Mesenchymal stem cell (in vitro differentiated cells and primary cell): ENCODE measurements around the gene PTTG2.
"Not testable (repeated sequence)": the region's sequence is repeated elsewhere in the genome, so short reads cannot be mapped to it uniquely, and the experiment has no call there.

Experiments
- DNase-seq: peaks from one replicate; pipeline ENCODE4 v3.0.0-alpha.2; 2013
- H2AFZ ChIP-seq: one replicate; pipeline ENCODE4 v1.6.1; 2013; ENCODE audit warnings: low read depth, mild to moderate bottlenecking, control low read depth, inconsistent platforms, low read length, moderate library complexity
- H2AK5ac ChIP-seq: 2 replicates; pipeline ENCODE4 v1.6.1; 2013; ENCODE audit warnings: low read length, moderate library complexity, mild to moderate bottlenecking, inconsistent platforms; ENCODE audit not compliant: severe bottlenecking
- H2BK120ac ChIP-seq: one replicate; pipeline ENCODE4 v1.6.1; 2013; ENCODE audit warnings: low read depth, mild to moderate bottlenecking, inconsistent platforms, low read length, moderate library complexity
- H2BK12ac ChIP-seq, 2 experiments: one replicate each; pipeline ENCODE4 v1.6.1; 2013; ENCODE audit warnings: inconsistent platforms in 2 of 2, low read length in 2 of 2, mild to moderate bottlenecking in 2 of 2, moderate library complexity in 2 of 2, control low read depth in 1 of 2
- H2BK15ac ChIP-seq: one replicate; pipeline ENCODE4 v1.6.1; 2013; ENCODE audit warnings: mild to moderate bottlenecking, low read depth, inconsistent platforms; ENCODE audit not compliant: poor library complexity, severe bottlenecking
- H2BK5ac ChIP-seq: 2 replicates; pipeline ENCODE4 v1.6.1; 2013; ENCODE audit warnings: low read depth, mild to moderate bottlenecking, low read length, control low read depth, inconsistent platforms; ENCODE audit not compliant: poor library complexity, severe bottlenecking
- H3K14ac ChIP-seq, 2 experiments: one replicate each; pipeline ENCODE4 v1.6.1; 2013; ENCODE audit warnings: inconsistent platforms in 2 of 2, low read length in 2 of 2, control low read depth in 1 of 2, mild to moderate bottlenecking in 1 of 2, moderate library complexity in 1 of 2
- H3K18ac ChIP-seq, 2 experiments: one replicate each; pipeline ENCODE4 v1.6.1; 2013; ENCODE audit warnings: inconsistent platforms in 2 of 2, low read length in 2 of 2, control low read depth in 1 of 2, low read depth in 1 of 2, mild to moderate bottlenecking in 1 of 2
- H3K23ac ChIP-seq, 2 experiments: one replicate each; pipeline ENCODE4 v1.6.1; 2013; ENCODE audit warnings: inconsistent platforms in 2 of 2, low read length in 2 of 2, mild to moderate bottlenecking in 2 of 2, moderate library complexity in 2 of 2, control low read depth in 1 of 2
- H3K27ac ChIP-seq: 2 replicates; pipeline ENCODE4 v1.5.1; 2013; ENCODE audit warnings: mild to moderate bottlenecking, moderate library complexity, low read length, control low read depth, inconsistent platforms; ENCODE audit not compliant: poor library complexity, severe bottlenecking
- H3K27me3 ChIP-seq, 2 experiments: 2 replicates each; pipeline versions ENCODE4 v1.6.1 to v1.7.0; 2013; ENCODE audit warnings: low read length in 2 of 2, mild to moderate bottlenecking in 2 of 2, moderate library complexity in 2 of 2, control low read depth in 1 of 2, inconsistent platforms in 1 of 2; ENCODE audit not compliant: control insufficient read depth in 1 of 2, insufficient read depth in 1 of 2
- H3K36me3 ChIP-seq, 2 experiments: 2 replicates each; pipeline versions ENCODE4 v1.6.1 to v1.7.0; 2013; ENCODE audit warnings: low read length in 2 of 2, control low read depth in 1 of 2, inconsistent platforms in 1 of 2, low read depth in 1 of 2, mild to moderate bottlenecking in 1 of 2; ENCODE audit not compliant: insufficient read depth in 2 of 2, control insufficient read depth in 1 of 2
- H3K4ac ChIP-seq, 2 experiments: one replicate each; pipeline ENCODE4 v1.6.1; 2013; ENCODE audit warnings: inconsistent platforms in 2 of 2, low read length in 2 of 2, mild to moderate bottlenecking in 2 of 2, moderate library complexity in 2 of 2, control low read depth in 1 of 2, low read depth in 1 of 2
- H3K4me1 ChIP-seq: 2 replicates; pipeline ENCODE4 v1.6.1; 2013; ENCODE audit warnings: low read depth, low read length, control low read depth; ENCODE audit not compliant: control insufficient read depth, insufficient read depth
- H3K4me2 ChIP-seq: 2 replicates; pipeline ENCODE4 v1.6.1; 2013; ENCODE audit warnings: low read length, mild to moderate bottlenecking, inconsistent platforms; ENCODE audit not compliant: poor library complexity, severe bottlenecking
- H3K4me3 ChIP-seq, 2 experiments: 2 replicates each; pipeline versions ENCODE4 v1.5.1 to v1.7.0; 2013; ENCODE audit warnings: low read length in 2 of 2, mild to moderate bottlenecking in 2 of 2, control low read depth in 1 of 2, low read depth in 1 of 2; ENCODE audit not compliant: insufficient read depth in 1 of 2
- H3K79me1 ChIP-seq: replicated peaks from 2 replicates; pipeline ENCODE4 v1.6.1; 2013; ENCODE audit warnings: mild to moderate bottlenecking, control low read depth, low read length, inconsistent platforms; ENCODE audit not compliant: poor library complexity, severe bottlenecking
- H3K9ac ChIP-seq: 2 replicates; pipeline ENCODE4 v1.7.0; 2013; ENCODE audit warnings: mild to moderate bottlenecking, low read length, moderate library complexity
- H3K9me3 ChIP-seq: 2 replicates; pipeline ENCODE4 v1.7.0; 2013; ENCODE audit warnings: mild to moderate bottlenecking, low read length; ENCODE audit not compliant: control insufficient read depth
- H4K8ac ChIP-seq: one replicate; pipeline ENCODE4 v1.6.1; 2013; ENCODE audit warnings: inconsistent platforms, mild to moderate bottlenecking, low read length, moderate library complexity
- H4K91ac ChIP-seq: one replicate; pipeline ENCODE4 v1.6.1; 2013; ENCODE audit warnings: mild to moderate bottlenecking, low read length, inconsistent platforms
- WGBS: methylation state at CpG from one replicate; pipeline ENCODE4 v1.1.7; 2013; ENCODE audit warnings: mixed read lengths; 5-methylcytosine and 5-hydroxymethylcytosine counted together

Gene PTTG2

DNA sequence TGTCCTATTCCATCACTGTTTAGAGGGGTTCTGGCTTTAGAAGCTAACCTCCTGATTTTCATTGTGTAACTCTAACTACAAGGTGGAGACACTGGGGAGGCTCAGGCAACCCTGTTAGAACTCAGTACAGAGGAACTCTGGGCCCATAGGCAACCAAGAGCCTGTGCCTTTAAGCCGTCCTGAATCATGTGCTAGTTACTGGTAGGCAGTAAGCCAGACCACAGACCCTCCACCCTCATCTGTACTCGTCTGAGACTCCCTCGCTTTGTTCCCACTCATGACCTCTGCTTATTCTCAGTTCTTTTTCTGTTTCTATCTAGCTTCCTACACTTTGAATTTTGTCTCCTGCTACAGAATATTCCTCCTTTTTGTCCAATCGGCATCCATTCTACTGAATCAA is 37.9 kb upstream of the PTTG2 start:
- Histone ChIP-seq H2BK120ac (no peak overlapping the region), H3K4me2 (peak overlapping the region; percentile 22), H2BK5ac (no peak overlapping the region), H3K27me3 (peaks cover 0 to 10% of the 10 kb centered on the region in 2 experiments), H3K79me1 (no peaks in the 10 kb centered on the region), H3K9me3 (no peaks in the 10 kb centered on the region), H3K4me1 (no peaks in the 10 kb centered on the region), H3K23ac (no peak overlapping the region), H2BK12ac (no peak overlapping the region), H2AK5ac (no peak overlapping the region), H2AFZ (no peak overlapping the region), H3K14ac (no peak overlapping the region), H2BK15ac (no peak overlapping the region), H3K4ac (no peak overlapping the region), H3K9ac (no peak overlapping the region), H3K36me3 (no peaks in the 10 kb centered on the region), H4K8ac (no peak overlapping the region), H4K91ac (no peak overlapping the region), H3K27ac (no peak overlapping the region), H3K4me3 (no peak overlapping the region), H3K18ac (no peak overlapping the region)
- DNase-seq, result peak; percentile 7
- 72% methylated on average over 4 of the region's 4 CpGs for WGBS

DNA sequence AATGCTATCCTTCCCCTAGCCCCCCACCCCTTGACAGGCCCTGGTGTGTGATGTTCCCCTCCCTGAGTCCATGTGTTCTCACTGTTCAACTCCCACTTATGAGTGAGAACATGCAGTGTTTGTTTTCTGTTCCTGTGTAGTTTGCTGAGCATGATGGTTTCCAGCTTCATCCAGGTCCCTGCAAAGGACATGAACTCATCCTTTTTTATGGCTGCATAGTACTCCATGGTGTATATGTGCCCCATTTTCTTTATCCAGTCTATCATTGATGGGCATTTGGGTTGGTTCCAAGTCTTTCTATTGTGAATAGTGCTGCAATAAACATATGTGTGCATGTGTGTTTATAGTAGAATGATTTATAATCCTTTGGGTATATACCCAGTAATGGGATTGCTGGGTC is 37.1 kb upstream of the PTTG2 start:
- not testable (repeated sequence) for H3K23ac ChIP-seq, H3K9me3 ChIP-seq, H3K36me3 ChIP-seq, H4K91ac ChIP-seq, H2AFZ ChIP-seq, H3K4ac ChIP-seq, H3K9ac ChIP-seq, H3K27ac ChIP-seq, H4K8ac ChIP-seq, H3K4me1 ChIP-seq, H3K4me2 ChIP-seq, H2BK12ac ChIP-seq, H3K4me3 ChIP-seq, H2BK5ac ChIP-seq, H2BK15ac ChIP-seq, H3K18ac ChIP-seq, H3K14ac ChIP-seq, H2AK5ac ChIP-seq, H2BK120ac ChIP-seq, DNase-seq, H3K79me1 ChIP-seq
- H3K27me3 ChIP-seq, result peaks cover 3 to 14% of the 10 kb centered on the region in 2 experiments

DNA sequence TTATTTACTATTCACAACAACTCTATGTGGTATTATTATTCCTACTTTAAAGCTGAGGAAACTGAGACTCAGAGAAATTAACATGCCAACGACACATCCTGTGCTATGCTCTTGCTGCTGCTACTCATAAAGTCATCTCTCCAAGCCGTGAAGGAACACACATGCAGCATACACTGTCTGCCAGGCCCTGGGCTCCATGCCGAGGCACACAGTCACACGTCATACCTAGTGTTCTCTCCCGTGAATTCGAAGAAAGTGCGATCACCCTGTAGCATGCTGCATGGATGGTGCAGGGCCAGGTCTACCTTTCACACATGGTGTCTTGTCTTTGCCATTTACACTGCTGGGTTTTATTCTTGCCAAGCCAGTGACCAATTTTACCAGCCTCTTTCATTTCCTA is 35.3 kb upstream of the PTTG2 start:
- Histone ChIP-seq H2BK120ac (no peak overlapping the region), H2BK5ac (no peak overlapping the region), H3K27ac (no peak overlapping the region), H2BK15ac (no peak overlapping the region), H3K18ac (no peak overlapping the region), H3K4me1 (no peaks in the 10 kb centered on the region), H3K4me2 (no peak overlapping the region), H4K8ac (no peak overlapping the region), H3K9me3 (no peaks in the 10 kb centered on the region), H3K27me3 (peaks cover 6 to 31% of the 10 kb centered on the region in 2 experiments), H3K14ac (peak overlapping the region in 1 of 2 experiments; percentile 53), H3K4me3 (no peak overlapping the region), H2BK12ac (no peak overlapping the region), H2AK5ac (no peak overlapping the region), H3K36me3 (no peaks in the 10 kb centered on the region), H3K23ac (no peak overlapping the region), H4K91ac (no peak overlapping the region), H2AFZ (no peak overlapping the region), H3K79me1 (no peaks in the 10 kb centered on the region), H3K4ac (no peak overlapping the region), H3K9ac (no peak overlapping the region)
- 77% methylated on average over 7 of the region's 7 CpGs for WGBS
- DNase-seq, result no peak

DNA sequence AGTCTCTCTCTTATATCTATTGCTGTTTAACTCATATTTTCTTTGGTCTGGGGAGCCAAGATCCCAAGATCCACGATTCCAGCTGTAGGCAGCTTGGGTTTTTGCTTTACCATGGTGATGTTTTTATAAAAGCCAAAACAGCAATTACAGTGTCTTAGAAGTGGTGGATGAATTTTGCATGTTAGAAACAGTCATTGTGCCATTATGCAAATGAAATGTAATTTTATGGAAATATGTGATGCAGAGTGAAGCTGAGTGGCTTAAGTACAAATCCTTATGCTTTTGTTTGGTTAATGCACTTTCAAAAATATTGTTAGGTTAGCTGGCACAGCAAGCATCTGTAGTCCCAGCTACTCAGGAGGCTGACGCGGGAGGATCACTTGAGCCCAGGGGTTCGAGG is 32.8 kb upstream of the PTTG2 start:
- H2BK12ac ChIP-seq, result no peak overlapping the region
- no peak overlapping the region for H2BK5ac ChIP-seq
- H3K4ac ChIP-seq, result no peak overlapping the region
- no peak overlapping the region for H3K27ac ChIP-seq
- H3K18ac ChIP-seq, result no peak overlapping the region
- H3K9ac ChIP-seq, result no peak overlapping the region
- no peaks in the 10 kb centered on the region for H3K9me3 ChIP-seq
- no peak overlapping the region for H4K8ac ChIP-seq
- no peaks in the 10 kb centered on the region for H3K36me3 ChIP-seq
- no peak overlapping the region for H3K4me3 ChIP-seq
- no peak overlapping the region for H4K91ac ChIP-seq
- H2BK120ac ChIP-seq, result no peak overlapping the region
- H3K14ac ChIP-seq, result no peak overlapping the region
- no peaks in the 10 kb centered on the region for H3K79me1 ChIP-seq
- no peaks in the 10 kb centered on the region for H3K4me1 ChIP-seq
- 76% methylated on average over 4 of the region's 4 CpGs for WGBS
- no peak overlapping the region for H2BK15ac ChIP-seq
- no peak overlapping the region for H2AFZ ChIP-seq
- DNase-seq, result no peak
- no peak overlapping the region for H3K23ac ChIP-seq
- peaks cover 6 to 37% of the 10 kb centered on the region in 2 experiments for H3K27me3 ChIP-seq
- no peak overlapping the region for H2AK5ac ChIP-seq
- no peak overlapping the region for H3K4me2 ChIP-seq
